PC-3 (cell line): Measurements from ENCODE around the gene AGPAT4.

Experiments
- EZH2 ChIP-seq: fragments of 300-600 bp; sonication (generic); IDR thresholded peaks from one replicate; pipeline ENCODE4 v1.6.1; 2017; ENCODE audit warnings: antibody characterized with exemption, mild to moderate bottlenecking, low read length; ENCODE audit not compliant: unreplicated experiment
- TF ChIP-seq, protein P1 (sequence below): fragments of 300-600 bp; sonication (generic); conservative IDR thresholded peaks from 2 replicates; pipeline ENCODE4 v1.5.1; 2017; ENCODE audit warnings: antibody characterized with exemption, low read depth, mild to moderate bottlenecking, low read length

DNA sequence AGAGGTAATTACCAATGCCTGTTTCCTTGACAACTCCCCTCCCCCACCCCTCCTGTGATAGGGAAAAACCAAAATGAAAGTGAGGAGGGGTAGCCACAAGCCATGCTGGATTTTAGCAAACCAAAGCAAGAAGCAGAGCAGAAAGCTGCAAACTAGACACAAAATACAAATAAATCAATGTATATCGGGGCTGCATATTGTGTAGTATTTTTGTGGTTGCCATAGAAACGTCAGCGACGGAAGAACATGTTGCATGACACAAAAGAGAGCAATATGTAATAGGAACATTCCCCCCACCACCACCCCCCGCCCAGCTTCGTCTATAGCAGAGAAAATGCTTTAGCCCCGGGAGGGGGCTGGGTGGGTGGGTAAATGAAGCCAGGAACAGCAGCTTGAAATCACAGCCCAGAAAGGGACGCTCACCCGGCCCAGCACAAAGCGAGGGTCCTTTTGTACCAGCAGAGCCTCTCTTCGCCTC lies 548 bp downstream of the AGPAT4 start:
- TF ChIP-seq, protein P1, sequence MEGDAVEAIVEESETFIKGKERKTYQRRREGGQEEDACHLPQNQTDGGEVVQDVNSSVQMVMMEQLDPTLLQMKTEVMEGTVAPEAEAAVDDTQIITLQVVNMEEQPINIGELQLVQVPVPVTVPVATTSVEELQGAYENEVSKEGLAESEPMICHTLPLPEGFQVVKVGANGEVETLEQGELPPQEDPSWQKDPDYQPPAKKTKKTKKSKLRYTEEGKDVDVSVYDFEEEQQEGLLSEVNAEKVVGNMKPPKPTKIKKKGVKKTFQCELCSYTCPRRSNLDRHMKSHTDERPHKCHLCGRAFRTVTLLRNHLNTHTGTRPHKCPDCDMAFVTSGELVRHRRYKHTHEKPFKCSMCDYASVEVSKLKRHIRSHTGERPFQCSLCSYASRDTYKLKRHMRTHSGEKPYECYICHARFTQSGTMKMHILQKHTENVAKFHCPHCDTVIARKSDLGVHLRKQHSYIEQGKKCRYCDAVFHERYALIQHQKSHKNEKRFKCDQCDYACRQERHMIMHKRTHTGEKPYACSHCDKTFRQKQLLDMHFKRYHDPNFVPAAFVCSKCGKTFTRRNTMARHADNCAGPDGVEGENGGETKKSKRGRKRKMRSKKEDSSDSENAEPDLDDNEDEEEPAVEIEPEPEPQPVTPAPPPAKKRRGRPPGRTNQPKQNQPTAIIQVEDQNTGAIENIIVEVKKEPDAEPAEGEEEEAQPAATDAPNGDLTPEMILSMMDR, result no peak
- TF ChIP-seq EZH2, result no peak
